Measurements from ENCODE around the gene FAM174B. TPM values are rescaled to one million over a fixed set of nuclear protein-coding genes. Genes with fewer than 3 reads are reported as not detected.

The FAM174B gene
- total and polyA plus RNA-seq, 2 donors from 2014 or later: 9.8 to 13.8 TPM

DNA sequence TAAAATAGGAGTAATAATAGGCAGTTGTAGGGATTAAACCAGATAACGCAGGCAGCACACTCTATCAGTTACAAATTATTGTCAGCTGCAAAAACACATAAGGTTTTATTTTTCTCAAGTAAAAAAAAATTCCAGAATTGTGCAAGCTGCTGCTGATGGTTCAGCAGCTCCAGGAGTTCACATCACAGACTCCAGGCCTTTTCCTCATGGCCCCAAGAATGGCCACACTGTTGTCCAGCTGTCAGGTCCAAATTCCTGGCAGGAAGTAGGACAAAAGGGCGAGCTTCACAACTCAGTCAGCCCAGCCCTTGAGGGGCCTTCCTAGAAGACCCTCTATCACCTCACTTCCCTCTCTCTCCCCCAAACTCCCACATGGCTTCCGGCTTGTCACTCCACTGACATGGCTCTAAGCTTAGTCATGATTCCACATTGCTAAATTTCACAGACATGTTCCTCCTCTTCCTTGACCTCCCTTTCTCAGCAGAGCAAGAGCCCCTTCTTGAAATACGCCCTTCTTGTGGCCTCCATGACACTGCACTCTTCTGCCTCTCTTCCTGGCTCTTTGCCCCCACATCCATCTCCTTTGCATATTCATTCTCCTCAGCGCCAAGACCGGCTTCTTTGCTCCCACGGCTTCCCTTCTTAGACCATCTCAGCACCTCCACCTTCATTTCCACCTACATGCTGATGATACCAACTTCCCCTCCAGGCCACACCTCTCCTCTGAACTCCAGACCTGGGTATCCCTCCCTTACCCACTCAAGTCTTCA, 27.4 kb upstream of the FAM174B start:
- no peak overlapping the region for H3K4me3 ChIP-seq (ENCODE audit: low read length in 3 of 3)
- no peak overlapping the region for H3K9ac ChIP-seq (ENCODE audit: low read length in 3 of 3)
- no peak for FAIRE-seq
- no peaks in the 10 kb centered on the region for H3K27me3 ChIP-seq (ENCODE audit: control insufficient read depth, insufficient read depth, low read length)
- no peak for DNase-seq
- no peak overlapping the region for H3K27ac ChIP-seq (ENCODE audit: low read depth in 2 of 2, low read length in 2 of 2)
- no peaks in the 10 kb centered on the region for H3K4me1 ChIP-seq (ENCODE audit: control insufficient read depth in 2 of 3, insufficient read depth in 2 of 3, low read depth in 1 of 3, low read length in 3 of 3)
- H3K36me3 ChIP-seq (ENCODE audit: control insufficient read depth in 2 of 3, insufficient read depth in 3 of 3, low read length in 3 of 3): no peaks in the 10 kb centered on the region
- no peaks in the 10 kb centered on the region for H3K9me3 ChIP-seq (ENCODE audit: control insufficient read depth in 2 of 3, insufficient read depth in 1 of 3, low read length in 3 of 3)
- TF ChIP-seq, protein P1, sequence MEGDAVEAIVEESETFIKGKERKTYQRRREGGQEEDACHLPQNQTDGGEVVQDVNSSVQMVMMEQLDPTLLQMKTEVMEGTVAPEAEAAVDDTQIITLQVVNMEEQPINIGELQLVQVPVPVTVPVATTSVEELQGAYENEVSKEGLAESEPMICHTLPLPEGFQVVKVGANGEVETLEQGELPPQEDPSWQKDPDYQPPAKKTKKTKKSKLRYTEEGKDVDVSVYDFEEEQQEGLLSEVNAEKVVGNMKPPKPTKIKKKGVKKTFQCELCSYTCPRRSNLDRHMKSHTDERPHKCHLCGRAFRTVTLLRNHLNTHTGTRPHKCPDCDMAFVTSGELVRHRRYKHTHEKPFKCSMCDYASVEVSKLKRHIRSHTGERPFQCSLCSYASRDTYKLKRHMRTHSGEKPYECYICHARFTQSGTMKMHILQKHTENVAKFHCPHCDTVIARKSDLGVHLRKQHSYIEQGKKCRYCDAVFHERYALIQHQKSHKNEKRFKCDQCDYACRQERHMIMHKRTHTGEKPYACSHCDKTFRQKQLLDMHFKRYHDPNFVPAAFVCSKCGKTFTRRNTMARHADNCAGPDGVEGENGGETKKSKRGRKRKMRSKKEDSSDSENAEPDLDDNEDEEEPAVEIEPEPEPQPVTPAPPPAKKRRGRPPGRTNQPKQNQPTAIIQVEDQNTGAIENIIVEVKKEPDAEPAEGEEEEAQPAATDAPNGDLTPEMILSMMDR (IDR thresholded peaks at IDR 0.05; ENCODE audit: borderline replicate concordance, extremely low read depth, insufficient read depth): no peak
- intact Hi-C loops (cut with DNase I): no loop called here

DNA sequence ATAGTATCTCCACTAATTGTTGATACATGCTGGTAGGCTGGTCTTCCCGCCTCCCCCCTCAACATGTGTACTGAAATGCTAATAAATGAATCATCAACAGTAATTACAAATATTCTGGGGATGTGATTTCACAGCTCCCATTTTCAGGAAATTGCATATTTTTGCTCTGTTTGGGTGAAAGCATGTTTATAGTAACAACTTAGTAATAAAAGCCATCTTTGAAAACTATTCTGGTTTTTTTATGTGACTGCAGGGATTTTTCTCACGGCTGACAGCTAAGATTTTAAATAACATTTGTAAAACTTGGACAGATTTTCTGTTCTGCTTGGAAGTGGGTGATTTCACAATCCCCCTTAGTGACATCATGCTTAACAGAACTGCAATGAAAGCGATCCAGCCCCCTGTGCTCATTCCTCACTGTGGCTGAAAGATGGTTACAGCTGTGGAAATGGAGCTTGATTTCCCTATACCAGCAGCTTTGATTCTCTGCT, 25.6 kb upstream of the FAM174B start:
- no peaks in the 10 kb centered on the region for H3K36me3 ChIP-seq (ENCODE audit: control insufficient read depth in 2 of 3, insufficient read depth in 3 of 3, low read length in 3 of 3)
- intact Hi-C loops (cut with DNase I): no loop called here
- H3K4me3 ChIP-seq (ENCODE audit: low read length in 3 of 3): no peak overlapping the region
- no peaks in the 10 kb centered on the region for H3K4me1 ChIP-seq (ENCODE audit: control insufficient read depth in 2 of 3, insufficient read depth in 2 of 3, low read depth in 1 of 3, low read length in 3 of 3)
- H3K27me3 ChIP-seq (ENCODE audit: control insufficient read depth, insufficient read depth, low read length): no peaks in the 10 kb centered on the region
- peak in 1 of 5 donors; percentile 65 for DNase-seq
- peak; percentile 25 for FAIRE-seq
- no peaks in the 10 kb centered on the region for H3K9me3 ChIP-seq (ENCODE audit: control insufficient read depth in 2 of 3, insufficient read depth in 1 of 3, low read length in 3 of 3)
- no peak overlapping the region for H3K9ac ChIP-seq (ENCODE audit: low read length in 3 of 3)
- TF ChIP-seq, protein P1 (IDR thresholded peaks at IDR 0.05; ENCODE audit: borderline replicate concordance, extremely low read depth, insufficient read depth): no peak
- no peak overlapping the region for H3K27ac ChIP-seq (ENCODE audit: low read depth in 2 of 2, low read length in 2 of 2)

DNA sequence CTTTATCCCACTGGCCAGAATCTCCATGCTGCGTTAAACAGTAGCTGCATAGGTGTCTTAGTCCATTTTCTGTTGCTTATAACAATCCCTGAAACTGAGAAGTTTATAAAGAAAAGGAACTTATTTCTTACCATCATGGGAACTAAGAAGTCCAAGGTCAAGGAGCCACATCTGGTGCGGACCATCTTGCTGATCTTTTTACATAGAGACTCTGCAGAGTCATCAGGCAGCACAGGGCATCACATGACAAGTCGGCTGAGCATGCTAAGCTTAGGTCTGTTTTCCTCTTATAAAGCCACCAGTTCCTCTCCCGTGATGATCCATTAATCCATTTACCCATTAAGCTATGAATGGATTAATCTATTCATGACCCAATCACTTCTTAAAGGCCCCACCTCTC, 22.4 kb upstream of the FAM174B start:
- DNase-seq: no peak

More for the DNA sequence above, 22.4 kb upstream of the FAM174B start:
- intact Hi-C loops (cut with DNase I): no loop called here
- no peaks in the 10 kb centered on the region for H3K36me3 ChIP-seq (ENCODE audit: control insufficient read depth in 2 of 3, insufficient read depth in 3 of 3, low read length in 3 of 3)
- H3K9ac ChIP-seq (ENCODE audit: low read length in 3 of 3): no peak overlapping the region
- H3K4me3 ChIP-seq (ENCODE audit: low read length in 3 of 3): no peak overlapping the region
- no peaks in the 10 kb centered on the region for H3K9me3 ChIP-seq (ENCODE audit: control insufficient read depth in 2 of 3, insufficient read depth in 1 of 3, low read length in 3 of 3)
- H3K4me1 ChIP-seq (ENCODE audit: control insufficient read depth in 2 of 3, insufficient read depth in 2 of 3, low read depth in 1 of 3, low read length in 3 of 3): no peaks in the 10 kb centered on the region
- H3K27me3 ChIP-seq (ENCODE audit: control insufficient read depth, insufficient read depth, low read length): no peaks in the 10 kb centered on the region
- no peak overlapping the region for H3K27ac ChIP-seq (ENCODE audit: low read depth in 2 of 2, low read length in 2 of 2)
- TF ChIP-seq, protein P1 (IDR thresholded peaks at IDR 0.05; ENCODE audit: borderline replicate concordance, extremely low read depth, insufficient read depth): no peak
- FAIRE-seq: no peak
